ENCODE measurements around the gene MS4A18. TPM values are rescaled to one million over a fixed set of nuclear protein-coding genes. Genes with fewer than 3 reads are reported as not detected.

The MS4A18 gene
- total and polyA plus RNA-seq, 5 donors from 2014 or later = not detected

DNA sequence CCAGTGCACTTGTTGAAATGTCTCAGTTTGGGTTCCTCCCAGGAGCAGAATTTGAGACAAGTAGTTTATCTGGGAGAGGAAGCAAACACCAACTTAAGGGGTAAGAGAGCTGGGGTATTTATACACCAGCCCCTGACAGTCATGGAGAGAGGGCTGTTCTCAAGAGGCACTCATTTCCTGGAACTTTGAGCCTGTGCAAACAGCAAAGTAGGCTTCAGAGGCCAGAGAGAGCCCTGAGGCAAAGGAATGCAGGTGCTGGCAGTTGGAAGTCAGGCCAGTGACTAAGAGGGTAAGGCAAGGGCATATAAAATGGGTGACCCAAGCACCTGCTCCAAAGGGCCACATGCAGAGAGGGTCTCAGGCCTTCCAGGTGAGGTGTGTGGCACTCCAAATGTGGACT, 16.1 kb downstream of the MS4A18 start:
- Mint-ChIP-seq H3K9me3 (peaks cover 0 to 4% (median 2%) of the 10 kb centered on the region in 7 donors), H3K27me3 (peaks cover 7% of the 10 kb centered on the region), H3K36me3 (no peaks in the 10 kb centered on the region), H3K4me3 (no peak overlapping the region), H3K27ac (no peak overlapping the region), H3K4me1 (no peaks in the 10 kb centered on the region)
- Histone ChIP-seq H3K4me3 (ENCODE audit: low read depth, low read length) (no peak overlapping the region), H3K27ac (ENCODE audit: insufficient read depth, low read length, poor library complexity, severe bottlenecking) (no peak overlapping the region), H3K36me3 (ENCODE audit: control insufficient read depth, insufficient read depth, low read length) (no peaks in the 10 kb centered on the region), H3K27me3 (ENCODE audit: control insufficient read depth, insufficient read depth, low read length) (no peaks in the 10 kb centered on the region), H3K4me1 (ENCODE audit: control insufficient read depth, insufficient read depth, low read length, poor library complexity, severe bottlenecking) (no peaks in the 10 kb centered on the region), H3K9me3 (ENCODE audit: control insufficient read depth in 2 of 2, low read length in 2 of 2) (no peaks in the 10 kb centered on the region)
- DNase-seq (no peak), ATAC-seq (ENCODE audit: low read depth in 2 of 2) (no peak)

DNA sequence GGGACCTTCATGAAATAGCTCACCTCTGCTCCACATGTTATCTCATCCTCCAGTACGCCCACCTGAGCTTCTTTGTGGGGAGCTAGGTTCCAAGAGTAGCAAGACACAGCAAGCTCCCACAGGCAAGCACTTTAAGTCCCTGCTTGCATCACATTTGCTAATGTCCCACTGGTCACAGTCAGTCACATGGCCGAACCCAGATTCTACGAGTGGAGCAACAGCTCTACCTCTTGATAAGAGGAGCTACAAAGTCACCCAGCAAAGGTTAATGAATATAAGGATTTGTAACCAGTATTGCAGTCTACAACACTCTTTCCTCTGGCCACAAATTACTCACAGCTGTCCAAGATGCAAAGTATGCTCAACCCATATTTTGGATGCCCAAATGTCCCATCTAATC, 16.9 kb downstream of the MS4A18 start:
- Mint-ChIP-seq H3K9me3 (peaks cover 0 to 4% (median 2%) of the 10 kb centered on the region in 7 donors), H3K27ac (no peak overlapping the region), H3K27me3 (peaks cover 7% of the 10 kb centered on the region), H3K36me3 (no peaks in the 10 kb centered on the region), H3K4me1 (no peaks in the 10 kb centered on the region), H3K4me3 (no peak overlapping the region)
- Histone ChIP-seq H3K4me3 (ENCODE audit: low read depth, low read length) (no peak overlapping the region), H3K36me3 (ENCODE audit: control insufficient read depth, insufficient read depth, low read length) (no peaks in the 10 kb centered on the region), H3K27ac (ENCODE audit: insufficient read depth, low read length, poor library complexity, severe bottlenecking) (no peak overlapping the region), H3K9me3 (ENCODE audit: control insufficient read depth in 2 of 2, low read length in 2 of 2) (no peaks in the 10 kb centered on the region), H3K4me1 (ENCODE audit: control insufficient read depth, insufficient read depth, low read length, poor library complexity, severe bottlenecking) (no peaks in the 10 kb centered on the region), H3K27me3 (ENCODE audit: control insufficient read depth, insufficient read depth, low read length) (no peaks in the 10 kb centered on the region)
- ATAC-seq (ENCODE audit: low read depth in 2 of 2) = no peak
- no peak for DNase-seq

DNA sequence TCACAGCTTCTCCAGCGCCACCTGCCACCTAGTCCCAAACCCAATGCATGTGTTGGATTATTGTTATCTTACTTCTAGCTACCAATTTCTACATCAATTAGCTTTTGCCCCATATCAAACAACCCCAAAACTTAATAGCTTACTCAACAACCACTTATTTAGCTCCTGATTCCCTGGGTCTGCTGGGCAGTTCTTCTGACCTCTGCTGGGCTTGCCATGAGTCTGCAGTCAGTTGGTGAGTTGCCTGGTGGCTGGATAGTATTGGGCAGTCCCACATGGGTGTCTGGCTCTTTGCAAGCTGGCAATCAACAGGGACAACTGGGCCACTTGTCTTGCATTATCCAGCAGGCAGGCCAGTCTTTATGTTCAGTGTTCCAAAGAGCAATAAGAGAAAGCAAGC, 18.5 kb downstream of the MS4A18 start:
- Mint-ChIP-seq H3K36me3 (no peaks in the 10 kb centered on the region), H3K4me1 (no peaks in the 10 kb centered on the region), H3K4me3 (no peak overlapping the region), H3K9me3 (peaks cover 0 to 7% (median 2%) of the 10 kb centered on the region in 7 donors), H3K27ac (no peak overlapping the region), H3K27me3 (peaks cover 7% of the 10 kb centered on the region)
- no peaks in the 10 kb centered on the region for H3K27me3 ChIP-seq (ENCODE audit: control insufficient read depth, insufficient read depth, low read length)
- ATAC-seq (ENCODE audit: low read depth in 2 of 2) = no peak
- H3K36me3 ChIP-seq (ENCODE audit: control insufficient read depth, insufficient read depth, low read length) = no peaks in the 10 kb centered on the region
- H3K4me1 ChIP-seq (ENCODE audit: control insufficient read depth, insufficient read depth, low read length, poor library complexity, severe bottlenecking) = no peaks in the 10 kb centered on the region
- DNase-seq = no peak
- no peak overlapping the region for H3K4me3 ChIP-seq (ENCODE audit: low read depth, low read length)
- H3K27ac ChIP-seq (ENCODE audit: insufficient read depth, low read length, poor library complexity, severe bottlenecking) = no peak overlapping the region
- no peaks in the 10 kb centered on the region for H3K9me3 ChIP-seq (ENCODE audit: control insufficient read depth in 2 of 2, low read length in 2 of 2)

DNA sequence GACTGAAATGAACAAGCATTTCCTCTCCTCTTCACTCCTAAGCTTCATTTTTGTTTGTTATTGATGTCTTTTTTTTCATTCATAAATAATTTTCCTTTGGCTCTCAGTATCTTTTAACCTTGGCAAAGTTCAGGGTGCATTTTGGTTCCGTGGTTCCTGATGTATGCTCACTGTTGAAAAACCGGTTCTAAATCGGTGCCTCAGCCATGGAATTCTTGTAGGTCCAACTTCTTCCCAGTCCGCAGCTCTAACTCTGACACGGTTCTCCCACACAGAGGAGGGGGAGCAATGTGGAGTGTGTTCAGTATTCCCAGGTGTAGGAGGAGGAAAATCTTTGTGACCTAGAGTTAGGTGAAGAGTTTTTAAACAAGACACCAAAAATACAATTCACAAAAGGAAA, 19.6 kb downstream of the MS4A18 start:
- Mint-ChIP-seq H3K27ac (no peak overlapping the region), H3K4me3 (no peak overlapping the region), H3K4me1 (no peaks in the 10 kb centered on the region), H3K27me3 (peaks cover 2% of the 10 kb centered on the region), H3K9me3 (peaks cover 0 to 7% (median 0%) of the 10 kb centered on the region in 7 donors), H3K36me3 (no peaks in the 10 kb centered on the region)
- Histone ChIP-seq H3K36me3 (ENCODE audit: control insufficient read depth, insufficient read depth, low read length) (no peaks in the 10 kb centered on the region), H3K9me3 (ENCODE audit: control insufficient read depth in 2 of 2, low read length in 2 of 2) (no peaks in the 10 kb centered on the region), H3K4me1 (ENCODE audit: control insufficient read depth, insufficient read depth, low read length, poor library complexity, severe bottlenecking) (no peaks in the 10 kb centered on the region), H3K27ac (ENCODE audit: insufficient read depth, low read length, poor library complexity, severe bottlenecking) (no peak overlapping the region), H3K4me3 (ENCODE audit: low read depth, low read length) (no peak overlapping the region), H3K27me3 (ENCODE audit: control insufficient read depth, insufficient read depth, low read length) (no peaks in the 10 kb centered on the region)
- no peak for ATAC-seq (ENCODE audit: low read depth in 2 of 2)
- no peak for DNase-seq

DNA sequence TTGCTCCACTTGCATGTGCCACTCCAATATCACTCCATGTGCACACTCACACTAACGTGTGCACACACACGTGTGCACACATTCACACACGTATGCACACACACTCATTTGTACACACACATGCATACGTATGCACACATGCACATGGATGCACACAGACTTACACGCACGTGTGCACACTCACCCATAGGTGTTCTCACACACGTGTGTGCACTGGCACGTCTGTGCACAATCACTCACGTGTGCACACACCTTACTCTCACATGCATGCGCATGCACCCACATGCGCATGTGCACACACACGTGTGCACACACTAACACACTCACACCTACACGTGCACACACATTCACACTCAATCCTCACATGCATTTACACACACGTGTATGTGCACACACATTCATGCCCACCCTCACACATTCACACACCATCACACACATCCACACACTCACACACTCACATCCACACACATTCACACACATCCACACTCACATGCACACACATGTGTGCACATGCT, 22.9 kb downstream of the MS4A18 start:
- ATAC-seq (ENCODE audit: low read depth in 2 of 2) (no peak), DNase-seq (no peak)
- H3K27me3 Mint-ChIP-seq = no peaks in the 10 kb centered on the region
- H3K36me3 Mint-ChIP-seq = no peaks in the 10 kb centered on the region
- H3K9me3 ChIP-seq (ENCODE audit: control insufficient read depth in 2 of 2, low read length in 2 of 2) = no peaks in the 10 kb centered on the region
- no peaks in the 10 kb centered on the region for H3K4me1 Mint-ChIP-seq
- H3K4me3 ChIP-seq (ENCODE audit: low read depth, low read length) = no peak overlapping the region
- H3K9me3 Mint-ChIP-seq = peaks cover 0 to 7% (median 0%) of the 10 kb centered on the region in 7 donors
- H3K4me1 ChIP-seq (ENCODE audit: control insufficient read depth, insufficient read depth, low read length, poor library complexity, severe bottlenecking) = no peaks in the 10 kb centered on the region
- H3K36me3 ChIP-seq (ENCODE audit: control insufficient read depth, insufficient read depth, low read length) = no peaks in the 10 kb centered on the region
- no peak overlapping the region for H3K4me3 Mint-ChIP-seq
- H3K27me3 ChIP-seq (ENCODE audit: control insufficient read depth, insufficient read depth, low read length) = no peaks in the 10 kb centered on the region
- H3K27ac ChIP-seq (ENCODE audit: insufficient read depth, low read length, poor library complexity, severe bottlenecking) = no peak overlapping the region
- no peak overlapping the region for H3K27ac Mint-ChIP-seq

DNA sequence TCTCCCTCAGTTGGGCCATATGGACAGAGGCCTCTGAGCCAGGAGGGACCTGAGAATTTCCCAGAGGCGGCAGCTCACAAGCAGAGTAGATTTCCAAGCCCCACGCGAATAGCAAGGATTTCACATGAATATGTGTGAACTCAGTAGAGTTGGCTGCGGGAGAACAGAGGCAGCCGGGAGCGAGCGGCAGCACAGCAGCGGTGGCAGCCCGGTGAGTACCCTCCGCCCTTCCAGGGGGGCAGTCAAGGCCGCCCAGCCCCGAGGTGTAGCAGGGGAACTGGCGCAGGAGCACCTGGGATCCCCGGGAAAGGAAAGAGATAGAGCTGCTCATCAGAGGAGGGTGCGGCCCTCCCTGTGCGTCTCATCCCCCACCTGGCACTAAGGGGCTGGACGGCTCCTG, 23.7 kb downstream of the MS4A18 start:
- Histone ChIP-seq H3K4me1 (ENCODE audit: control insufficient read depth, insufficient read depth, low read length, poor library complexity, severe bottlenecking) (no peaks in the 10 kb centered on the region), H3K4me3 (ENCODE audit: low read depth, low read length) (no peak overlapping the region), H3K27me3 (ENCODE audit: control insufficient read depth, insufficient read depth, low read length) (no peaks in the 10 kb centered on the region), H3K27ac (ENCODE audit: insufficient read depth, low read length, poor library complexity, severe bottlenecking) (no peak overlapping the region), H3K9me3 (ENCODE audit: control insufficient read depth in 2 of 2, low read length in 2 of 2) (no peaks in the 10 kb centered on the region), H3K36me3 (ENCODE audit: control insufficient read depth, insufficient read depth, low read length) (no peaks in the 10 kb centered on the region)
- ATAC-seq (ENCODE audit: low read depth in 2 of 2) = no peak
- Mint-ChIP-seq H3K27me3 (peaks cover 1% of the 10 kb centered on the region), H3K4me1 (no peaks in the 10 kb centered on the region), H3K4me3 (no peak overlapping the region), H3K36me3 (no peaks in the 10 kb centered on the region), H3K27ac (no peak overlapping the region), H3K9me3 (peaks cover 0 to 7% (median 0%) of the 10 kb centered on the region in 7 donors)
- DNase-seq = no peak

DNA sequence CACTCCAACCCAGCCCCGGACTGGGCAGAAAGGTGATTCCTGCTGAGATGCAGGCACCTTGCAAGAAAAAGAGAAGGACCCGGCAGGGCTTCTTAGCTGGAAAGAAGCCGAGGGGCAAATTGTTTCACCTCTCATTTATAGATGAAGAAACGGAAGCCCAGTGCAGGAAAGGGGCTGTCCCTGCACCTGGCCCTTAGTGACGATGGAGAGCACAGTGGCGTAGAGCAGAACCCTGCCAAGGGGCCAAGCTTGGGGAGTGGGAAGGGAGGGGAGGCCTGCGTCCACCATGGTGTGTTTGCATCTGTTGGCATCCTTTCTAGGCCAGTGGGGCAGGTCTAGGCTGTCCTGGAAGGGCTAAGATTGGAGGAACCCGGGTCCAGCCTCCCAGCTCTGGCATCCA, 24.3 kb downstream of the MS4A18 start:
- H3K27me3 ChIP-seq (ENCODE audit: control insufficient read depth, insufficient read depth, low read length) = no peaks in the 10 kb centered on the region
- H3K4me3 ChIP-seq (ENCODE audit: low read depth, low read length) = no peak overlapping the region
- no peaks in the 10 kb centered on the region for H3K4me1 ChIP-seq (ENCODE audit: control insufficient read depth, insufficient read depth, low read length, poor library complexity, severe bottlenecking)
- no peaks in the 10 kb centered on the region for H3K36me3 ChIP-seq (ENCODE audit: control insufficient read depth, insufficient read depth, low read length)
- no peaks in the 10 kb centered on the region for H3K36me3 Mint-ChIP-seq
- peaks cover 4% of the 10 kb centered on the region for H3K27me3 Mint-ChIP-seq
- no peak overlapping the region for H3K27ac ChIP-seq (ENCODE audit: insufficient read depth, low read length, poor library complexity, severe bottlenecking)
- H3K4me3 Mint-ChIP-seq = no peak overlapping the region
- ATAC-seq (ENCODE audit: low read depth in 2 of 2) = no peak
- H3K4me1 Mint-ChIP-seq = no peaks in the 10 kb centered on the region
- no peaks in the 10 kb centered on the region for H3K9me3 ChIP-seq (ENCODE audit: control insufficient read depth in 2 of 2, low read length in 2 of 2)
- DNase-seq = no peak
- no peak overlapping the region for H3K27ac Mint-ChIP-seq
- peaks cover 0 to 6% (median 0%) of the 10 kb centered on the region in 7 donors for H3K9me3 Mint-ChIP-seq

DNA sequence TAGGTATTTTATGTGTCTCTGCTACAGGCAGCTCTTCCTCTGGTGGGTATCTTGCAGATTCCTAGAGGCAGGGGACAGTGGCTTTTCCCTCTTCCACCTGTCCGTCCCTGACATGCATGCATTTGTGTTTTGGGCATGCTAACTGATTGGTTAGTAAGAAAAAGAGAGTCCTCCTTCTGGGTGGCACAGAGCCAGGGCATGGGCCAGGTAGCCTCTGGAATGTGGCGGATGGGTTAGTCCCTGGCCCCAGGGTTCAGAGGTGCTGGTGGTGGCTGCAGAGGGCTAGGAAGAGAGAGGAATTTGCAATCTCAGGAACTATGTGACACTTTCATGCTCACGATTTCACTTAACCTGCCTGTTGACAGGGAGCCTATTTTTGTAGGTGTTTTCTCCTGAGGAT, 26.4 kb downstream of the MS4A18 start:
- Mint-ChIP-seq H3K36me3 (no peaks in the 10 kb centered on the region), H3K27me3 (peaks cover 13% of the 10 kb centered on the region), H3K4me1 (no peaks in the 10 kb centered on the region), H3K4me3 (no peak overlapping the region), H3K9me3 (peaks cover 0 to 4% (median 0%) of the 10 kb centered on the region in 7 donors), H3K27ac (no peak overlapping the region)
- no peak overlapping the region for H3K27ac ChIP-seq (ENCODE audit: insufficient read depth, low read length, poor library complexity, severe bottlenecking)
- H3K4me1 ChIP-seq (ENCODE audit: control insufficient read depth, insufficient read depth, low read length, poor library complexity, severe bottlenecking) = no peaks in the 10 kb centered on the region
- H3K4me3 ChIP-seq (ENCODE audit: low read depth, low read length) = no peak overlapping the region
- ATAC-seq (ENCODE audit: low read depth in 2 of 2) (no peak), DNase-seq (no peak)
- no peaks in the 10 kb centered on the region for H3K36me3 ChIP-seq (ENCODE audit: control insufficient read depth, insufficient read depth, low read length)
- H3K27me3 ChIP-seq (ENCODE audit: control insufficient read depth, insufficient read depth, low read length) = no peaks in the 10 kb centered on the region
- H3K9me3 ChIP-seq (ENCODE audit: control insufficient read depth in 2 of 2, low read length in 2 of 2) = no peaks in the 10 kb centered on the region

Measured in CD4-positive, CD25-positive, alpha-beta regulatory T cell (primary cell).